AG20443 (cell line): ENCODE measurements around the gene PXN.
"Not testable (repeated sequence)": the region's sequence is repeated elsewhere in the genome, so short reads cannot be mapped to it uniquely, and the experiment has no call there.

Source experiments
- DNase-seq: peaks from one replicate; pipeline ENCODE4 v3.0.0; 2012; ENCODE audit warnings: low spot score, mixed read lengths

PXN gene

GRCh38 chr12:120241561-120242274, 23.8 kb downstream of the PXN start:
- no peak for DNase-seq

GRCh38 chr12:120240495-120240833, 25.1 kb downstream of the PXN start:
- DNase-seq, result no peak

GRCh38 chr12:120239776-120240494, 25.6 kb downstream of the PXN start:
- no peak for DNase-seq

GRCh38 chr12:120238839-120239445, 26.6 kb downstream of the PXN start:
- no peak for DNase-seq

DNA sequence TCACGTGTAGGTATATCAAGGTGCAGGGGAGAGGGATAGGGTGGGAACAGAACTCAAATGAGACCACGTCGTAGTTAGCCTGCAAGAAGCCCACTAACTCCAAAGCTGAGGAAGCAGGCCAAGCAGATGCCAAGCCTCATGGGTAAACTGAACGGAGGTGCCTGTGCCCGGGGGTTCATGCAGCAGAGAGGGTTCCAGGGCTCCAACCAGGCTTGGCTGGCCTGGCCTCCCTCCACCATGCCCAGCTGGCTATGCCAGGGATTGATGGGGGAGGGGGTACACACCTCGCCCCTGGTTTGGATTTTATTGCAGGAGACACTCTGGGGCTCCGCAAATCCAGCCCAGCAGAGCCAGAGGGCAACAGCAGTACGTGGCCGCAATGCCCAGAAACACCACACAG, 27.3 kb downstream of the PXN start:
- no peak for DNase-seq

- DNase-seq, result peak; percentile 91
Observed at GRCh38 chr12:120237360-120238171, 28.0 kb downstream of the PXN start.

GRCh38 chr12:120236809-120237208, 28.7 kb downstream of the PXN start:
- not testable (repeated sequence) for DNase-seq

- DNase-seq, result no peak
Observed at GRCh38 chr12:120235369-120236323, 29.9 kb downstream of the PXN start.

DNA sequence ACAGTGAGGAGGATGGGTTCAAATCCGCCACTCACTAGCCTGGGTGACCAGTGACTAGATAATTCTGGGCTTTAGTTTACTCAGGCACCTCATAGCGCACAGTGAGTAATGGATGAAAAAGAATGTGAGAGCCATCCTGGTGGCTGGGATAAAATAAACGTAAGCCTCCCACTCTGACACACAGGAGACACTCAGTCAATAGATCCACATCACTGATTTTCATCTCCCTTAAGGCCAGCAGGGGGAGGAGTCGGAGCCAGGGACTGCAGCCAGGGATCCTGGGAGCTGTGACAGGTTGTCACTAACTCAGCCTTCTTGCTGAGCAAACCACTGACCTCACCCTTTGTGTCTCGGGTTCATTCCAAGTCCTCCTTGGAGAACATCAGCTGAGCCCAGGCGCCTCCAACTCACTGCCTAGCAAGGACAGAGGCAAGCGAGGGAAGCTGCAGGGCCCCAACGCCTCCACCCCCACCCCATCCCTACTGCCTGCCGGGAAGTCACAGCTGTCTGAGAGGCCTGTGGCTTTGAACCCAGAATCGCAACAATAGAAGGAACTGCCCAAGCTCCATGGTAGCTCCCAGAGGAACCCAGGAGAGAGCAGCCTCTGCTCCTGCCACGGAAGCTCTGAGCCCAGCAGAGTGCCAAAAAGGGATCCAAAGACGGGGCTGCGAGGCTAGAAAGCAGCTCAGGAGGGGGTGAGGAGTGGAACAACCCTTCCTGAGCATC, 30.7 kb downstream of the PXN start:
- peak; percentile 86 for DNase-seq

- DNase-seq, result peak; percentile 76
Observed at GRCh38 chr12:120231316-120232011, 34.1 kb downstream of the PXN start.

DNA sequence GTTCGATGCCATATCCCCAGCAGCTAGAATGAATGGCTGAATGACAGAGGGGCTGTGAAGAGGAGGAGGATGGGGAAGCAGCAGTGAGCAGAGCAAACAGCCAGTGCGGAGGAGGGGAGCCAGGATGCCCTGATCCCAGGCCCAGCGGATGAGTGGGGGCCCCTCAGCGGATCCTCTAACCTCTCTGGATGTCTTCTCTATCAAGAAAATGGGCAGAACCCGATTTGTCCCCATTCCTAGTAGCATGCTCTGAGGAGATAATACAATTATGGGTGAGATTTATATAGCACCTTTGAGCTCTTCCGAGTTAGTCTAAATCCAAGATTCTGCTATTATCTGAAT, 34.6 kb downstream of the PXN start:
- DNase-seq, result no peak

- peak; percentile 86 for DNase-seq
Observed at GRCh38 chr12:120230326-120230973, 35.1 kb downstream of the PXN start.

- peak; percentile 45 for DNase-seq
Observed at GRCh38 chr12:120229487-120230325, 35.8 kb downstream of the PXN start.

GRCh38 chr12:120229071-120229486, 36.5 kb downstream of the PXN start:
- DNase-seq, result no peak

GRCh38 chr12:120228291-120229070, 37.0 kb downstream of the PXN start:
- peak; percentile 88 for DNase-seq

DNA sequence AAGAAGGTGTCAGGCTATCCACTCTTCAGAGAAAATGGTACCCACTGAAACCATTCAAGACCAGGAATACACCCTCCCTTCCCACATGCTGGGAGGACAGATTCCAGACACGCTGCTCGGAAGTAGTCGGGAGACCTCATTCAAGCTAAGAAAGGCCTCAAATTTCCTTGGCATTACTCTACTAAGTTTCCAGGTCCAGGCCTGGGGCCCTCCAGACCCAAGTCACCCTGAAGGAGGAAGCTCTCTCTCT, 37.6 kb downstream of the PXN start:
- no peak for DNase-seq

GRCh38 chr12:120227233-120228040, 38.1 kb downstream of the PXN start:
- DNase-seq, result no peak
